Activated CD4-positive, alpha-beta T cell treated with anti-CD3 and anti-CD28 coated beads, Interleukin-2, Interleukin-6, amounts not matched to agents 100 ng/mL and 50 ng/mL, durations not matched to agents 16 hours and 8 hours (primary cell): Measurements from ENCODE around the gene MZF1.

Experiments used
- DNase-seq: peaks from one replicate; pipeline ENCODE4 v3.0.0-alpha.2; 2020

Gene MZF1

DNA sequence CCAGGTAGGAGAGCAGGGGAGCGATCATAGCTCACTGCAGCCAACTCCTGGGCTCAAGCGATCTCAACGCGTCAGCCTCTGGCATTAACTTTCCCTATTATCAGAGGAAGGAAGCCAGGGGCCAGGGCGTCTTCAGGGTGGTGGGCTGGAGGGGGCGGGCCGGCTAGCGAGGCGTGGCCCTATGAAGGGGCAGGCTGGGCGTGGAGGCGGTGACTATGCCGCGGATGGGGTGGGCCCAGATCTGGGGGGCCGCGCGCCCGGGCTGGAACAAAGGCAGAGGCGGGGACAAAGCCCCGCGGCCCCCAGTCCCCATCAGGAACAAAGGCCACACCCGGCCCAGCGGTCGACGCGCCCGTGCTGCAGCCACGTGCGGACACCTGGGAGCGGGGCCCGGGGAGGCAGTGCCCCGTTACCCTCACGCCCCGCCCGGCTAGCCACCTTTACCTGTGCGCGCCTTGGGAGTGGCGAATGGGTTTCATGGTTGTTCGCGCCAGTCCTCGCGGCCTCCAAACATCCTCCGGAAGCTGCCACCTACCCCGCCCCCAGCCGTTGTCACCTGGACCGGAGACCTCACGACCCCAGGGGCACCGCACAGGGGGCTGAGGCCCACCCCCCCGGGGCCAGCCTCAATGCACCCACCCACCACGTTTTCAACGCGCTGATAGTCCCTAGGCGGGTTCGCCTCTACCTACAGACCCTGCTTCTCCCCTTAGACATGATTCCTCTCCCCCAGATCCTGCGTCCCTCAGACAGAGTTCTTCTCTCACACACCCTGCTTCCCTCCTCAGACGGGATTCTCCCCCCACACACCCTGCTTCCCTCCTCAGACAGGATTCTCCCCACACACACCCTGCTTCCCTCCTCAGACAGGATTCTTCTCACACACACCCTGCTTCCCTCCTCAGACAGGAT is 34.6 kb downstream of the MZF1 start:
- DNase-seq, result no peak

DNA sequence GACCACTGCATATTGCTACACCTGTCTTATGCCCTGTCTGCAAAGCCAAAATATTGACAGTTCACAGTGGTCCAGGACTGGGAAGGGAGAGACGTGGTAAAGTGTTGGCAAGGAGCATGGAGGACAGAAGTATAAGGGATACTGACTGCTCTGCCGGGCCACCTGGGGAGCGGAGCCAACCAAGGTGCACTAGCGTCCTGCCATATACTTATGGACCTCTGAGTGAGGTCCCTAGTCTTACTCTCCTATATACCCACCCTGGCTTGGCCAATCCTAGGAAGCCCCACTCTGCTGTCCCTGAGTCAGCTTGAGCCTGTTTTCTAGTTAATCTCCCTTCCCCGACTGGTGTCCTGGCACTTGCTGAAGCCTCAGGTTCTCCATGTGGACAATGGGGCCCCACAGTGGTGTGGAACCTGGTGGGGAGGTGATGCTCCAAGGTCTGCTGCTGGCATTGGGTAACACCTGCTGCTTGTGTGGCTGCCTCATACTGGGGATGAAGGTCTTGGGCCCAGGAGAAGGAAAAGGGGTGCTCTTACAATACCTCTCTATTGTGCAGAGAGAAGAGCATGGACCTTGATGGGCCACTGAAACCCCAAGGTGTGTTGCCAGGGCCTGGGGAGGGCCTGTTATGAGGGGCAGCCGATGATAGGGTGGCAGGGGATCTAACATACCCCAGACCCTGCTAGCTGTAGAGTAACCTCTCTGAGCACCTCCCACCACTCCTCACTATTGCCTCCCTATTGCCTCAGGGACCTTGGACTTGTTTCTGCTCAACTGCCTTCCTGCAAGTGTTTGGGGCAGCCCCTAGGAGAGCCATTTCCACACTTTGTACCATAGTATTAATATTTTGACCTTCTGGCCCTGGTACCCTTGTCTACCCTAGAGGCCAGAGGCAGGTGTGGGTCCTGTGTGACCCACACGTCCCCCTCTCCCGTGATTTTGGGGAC is 36.0 kb downstream of the MZF1 start:
- DNase-seq, result no peak

DNA sequence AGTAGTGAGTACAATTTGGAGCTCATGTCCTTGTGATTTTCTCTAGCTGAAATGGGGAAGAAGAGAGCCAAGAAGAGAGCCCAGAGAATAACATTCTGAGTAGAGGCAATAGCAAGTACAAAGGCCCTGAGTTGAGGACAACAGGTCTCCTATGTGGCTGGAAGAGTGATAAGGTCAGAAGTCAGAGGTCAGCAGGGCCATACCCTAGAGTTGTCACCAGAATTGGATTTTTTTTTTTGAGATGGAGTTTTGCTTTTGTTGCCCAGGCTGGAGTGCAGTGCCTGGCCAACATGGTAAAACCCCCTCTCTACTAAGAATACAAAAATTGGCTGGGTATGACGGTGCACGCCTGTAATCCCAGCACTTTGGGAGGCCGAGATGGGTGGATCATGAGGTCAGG is 37.3 kb downstream of the MZF1 start:
- no peak for DNase-seq

DNA sequence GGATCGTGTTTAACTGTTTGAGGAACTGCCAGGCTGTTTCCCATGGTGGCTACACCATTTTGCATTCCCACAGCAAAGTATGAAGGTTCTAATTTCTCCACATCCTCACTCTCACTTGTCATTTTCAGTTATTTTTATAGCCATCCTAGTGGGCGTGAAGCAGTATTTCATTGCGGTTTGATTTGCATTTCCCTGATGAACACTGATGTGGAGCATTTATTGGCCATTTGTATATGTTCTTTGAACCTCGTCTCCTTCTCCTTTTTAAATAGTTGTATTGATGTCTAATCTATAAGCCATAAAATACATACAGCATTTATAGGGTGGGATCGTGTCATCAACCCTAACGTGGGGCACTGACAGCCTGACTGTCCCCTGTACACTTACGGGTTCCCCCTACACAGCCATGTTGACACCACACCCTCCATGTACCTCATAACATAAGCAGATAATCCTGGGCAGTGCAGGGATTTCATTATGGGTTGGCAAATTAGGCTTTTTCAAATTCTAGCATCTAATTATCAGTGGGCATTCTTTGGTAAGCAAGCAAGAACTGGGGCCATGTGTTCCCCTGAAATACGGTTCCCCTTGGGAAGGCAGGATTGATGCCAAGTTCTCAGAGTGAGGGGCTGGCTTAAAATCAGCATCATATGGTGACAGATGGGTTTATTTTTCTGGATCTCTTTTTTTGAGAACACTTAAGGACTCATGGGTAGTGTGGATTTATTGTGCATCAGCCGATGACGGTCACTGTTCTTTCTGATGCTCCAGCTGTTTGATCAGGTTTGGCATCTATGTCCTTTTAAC is 41.9 kb downstream of the MZF1 start:
- DNase-seq, result no peak

DNA sequence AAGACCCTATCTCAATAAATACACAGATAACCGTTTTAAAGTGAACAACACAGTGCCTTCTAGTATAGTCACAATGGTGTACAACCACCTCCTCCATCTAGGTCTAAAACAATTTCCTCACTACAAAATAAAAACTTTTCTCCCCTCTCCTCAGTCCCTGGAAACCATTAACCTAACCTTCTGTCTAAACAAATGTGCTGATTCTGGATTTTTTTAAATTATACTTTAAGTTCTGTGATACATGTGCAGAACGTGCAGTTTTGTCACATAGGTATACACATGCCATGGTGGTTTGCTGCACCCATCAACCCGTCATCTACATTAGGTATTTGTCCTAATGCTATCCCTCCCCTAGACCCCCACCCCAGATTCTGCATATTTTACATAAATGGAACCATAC is 43.7 kb downstream of the MZF1 start:
- no peak for DNase-seq

DNA sequence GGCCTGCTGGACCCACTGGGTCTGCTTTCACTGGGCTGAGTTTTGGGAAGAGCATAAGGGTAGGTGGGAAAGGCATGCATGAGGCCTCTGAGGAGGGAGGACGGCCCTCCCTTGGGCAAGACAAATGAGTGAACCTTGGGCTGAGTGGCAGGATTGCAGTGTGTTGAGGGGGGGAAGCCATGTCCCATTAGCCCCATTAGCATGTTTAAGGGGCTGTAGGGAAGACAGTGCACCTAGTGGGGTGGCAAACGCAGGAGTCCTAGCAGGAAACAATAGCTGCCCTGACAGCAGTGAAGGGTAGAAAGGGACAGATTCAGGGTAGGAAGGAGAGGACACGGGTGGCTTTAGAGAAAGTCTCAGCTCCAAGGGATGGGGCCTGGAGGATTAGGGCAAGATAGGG is 50.4 kb downstream of the MZF1 start:
- no peak for DNase-seq

DNA sequence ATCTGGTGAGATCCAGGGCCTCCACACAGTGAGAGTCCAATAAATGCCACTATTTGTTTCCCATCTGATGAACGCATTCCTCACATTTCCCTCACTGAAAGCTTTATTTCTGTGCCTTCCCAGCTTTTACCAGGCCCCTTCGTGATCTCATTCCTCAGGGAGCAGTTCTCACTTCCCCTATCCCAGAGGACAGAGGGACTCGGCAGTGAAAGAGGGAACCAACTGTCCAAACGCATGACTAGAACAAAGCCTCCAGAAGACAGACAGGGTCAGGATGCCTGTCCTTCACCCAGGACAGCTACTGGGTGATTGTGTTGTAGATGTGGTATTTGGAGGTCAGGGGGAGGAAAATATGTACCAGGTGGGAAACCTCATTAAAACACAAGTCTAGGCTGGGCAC is 51.5 kb downstream of the MZF1 start:
- DNase-seq, result no peak

DNA sequence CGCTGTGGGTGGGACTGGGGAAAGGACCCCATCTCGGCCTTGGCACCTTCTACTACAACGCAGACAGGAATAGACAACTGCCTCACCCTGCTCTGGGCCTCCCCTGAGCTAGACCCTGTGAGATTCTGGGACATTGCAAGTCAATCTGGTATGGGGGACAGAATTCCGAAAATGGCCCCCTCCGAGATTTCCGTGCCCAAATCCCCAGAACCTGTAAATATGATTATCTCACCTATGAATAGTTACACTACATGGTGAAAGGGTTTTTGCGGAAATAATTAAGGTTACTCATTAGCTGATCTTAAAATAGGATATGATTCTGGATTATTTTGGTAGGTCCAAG is 52.9 kb downstream of the MZF1 start:
- no peak for DNase-seq

DNA sequence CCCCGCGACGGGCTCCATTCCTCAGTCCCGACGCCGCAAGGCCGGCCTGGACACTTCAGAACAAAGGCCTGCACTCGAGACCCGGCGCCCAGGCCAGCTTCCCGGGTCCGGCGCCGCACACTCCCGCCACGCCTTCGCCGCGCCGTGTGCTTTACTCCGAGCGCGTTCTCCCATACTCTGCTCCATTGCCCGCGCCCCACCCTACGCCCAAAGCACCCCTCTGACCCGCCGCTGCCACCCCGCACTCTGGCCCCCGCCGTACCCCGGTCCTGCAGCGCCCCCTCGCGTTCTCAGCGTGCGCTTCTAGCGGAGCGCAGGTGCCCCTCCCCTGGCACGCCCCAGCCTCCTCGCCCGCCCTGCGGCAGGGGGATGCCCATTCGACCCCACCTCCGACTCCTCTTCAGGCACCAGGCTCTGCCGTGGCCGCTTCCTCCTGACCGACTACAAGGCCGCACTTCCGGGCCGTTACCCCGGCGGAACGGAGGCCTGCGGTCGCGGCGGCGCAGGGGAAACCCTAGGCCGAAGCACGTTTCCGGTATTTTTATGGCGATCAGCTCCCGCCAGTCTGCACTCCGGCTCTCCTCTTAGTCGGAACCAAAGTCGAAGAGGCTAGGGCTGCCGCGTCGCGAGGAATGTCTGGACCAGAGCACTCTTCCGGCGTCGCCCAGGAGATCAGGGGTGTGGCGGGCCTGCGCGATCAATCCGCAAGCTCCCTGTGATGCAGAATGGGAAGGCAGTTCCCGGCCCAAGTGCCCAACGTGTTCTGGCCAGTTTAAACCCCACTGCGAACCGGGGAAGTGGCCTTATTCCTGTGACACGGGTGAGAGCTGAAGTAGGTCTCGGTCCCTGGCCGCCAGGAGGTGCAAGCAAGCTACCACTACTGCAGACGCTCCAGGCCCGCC is 53.5 kb downstream of the MZF1 start, which contains the start of gene ZBTB45:
ZBTB45 (minus strand) TSS at position 456 of the 902 bp plus-strand sequence. CDS start 2,137 bp downstream, outside the sequence.
- DNase-seq, result peak; percentile 96

DNA sequence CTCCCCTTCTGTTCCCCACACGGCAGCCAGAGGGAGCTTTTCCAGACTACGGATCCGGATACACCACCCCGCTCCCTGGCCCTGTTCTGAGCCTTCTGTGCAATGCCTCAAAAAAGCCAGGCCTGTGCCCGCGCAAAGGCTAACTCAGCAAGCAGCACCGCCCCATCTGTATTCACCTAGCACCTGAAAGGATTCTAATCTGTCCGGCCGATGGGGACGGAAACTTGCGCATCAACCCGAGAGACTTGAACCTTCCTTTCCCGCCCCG is 54.1 kb downstream of the MZF1 start:
- DNase-seq, result peak; percentile 69

DNA sequence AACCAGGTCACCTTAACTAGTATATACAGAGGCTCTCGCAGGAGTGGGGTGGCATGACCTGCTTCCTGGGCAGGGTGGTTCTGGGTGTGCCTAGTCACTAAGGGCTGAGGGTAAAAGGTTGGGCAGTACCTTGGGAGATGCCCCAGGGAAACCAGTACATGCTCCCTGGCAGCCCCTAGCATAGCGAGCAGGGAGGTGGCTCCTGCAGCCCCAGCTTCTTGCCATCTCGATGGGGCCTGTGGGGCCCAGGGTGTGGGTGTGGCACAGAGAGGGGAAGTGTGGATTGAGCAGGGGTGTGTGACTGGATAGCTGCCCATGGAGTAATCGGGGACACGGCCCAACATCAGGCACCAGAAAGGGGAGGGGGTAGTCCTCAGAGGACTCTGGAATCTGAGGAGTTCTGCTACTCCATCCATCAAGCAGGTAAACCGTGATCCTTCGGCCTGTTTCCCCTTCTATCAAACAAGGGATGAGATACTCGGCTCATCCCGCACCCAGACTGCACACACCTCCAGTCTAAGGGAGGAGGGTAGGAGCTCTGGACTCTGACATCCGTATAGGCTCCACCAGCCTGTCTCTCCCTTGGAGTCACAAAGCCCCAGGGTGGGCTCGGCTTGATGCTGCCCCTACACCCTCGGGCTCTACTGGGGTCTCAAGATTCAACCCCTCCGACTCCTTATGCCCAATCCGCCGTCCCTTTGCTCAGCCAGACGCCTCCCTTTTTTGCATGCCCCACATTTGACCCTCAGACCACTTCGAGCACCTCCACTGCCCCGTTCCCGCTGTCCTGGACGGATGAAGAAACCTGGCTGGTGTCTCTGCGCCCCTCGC is 54.7 kb downstream of the MZF1 start:
- peak; percentile 39 for DNase-seq

DNA sequence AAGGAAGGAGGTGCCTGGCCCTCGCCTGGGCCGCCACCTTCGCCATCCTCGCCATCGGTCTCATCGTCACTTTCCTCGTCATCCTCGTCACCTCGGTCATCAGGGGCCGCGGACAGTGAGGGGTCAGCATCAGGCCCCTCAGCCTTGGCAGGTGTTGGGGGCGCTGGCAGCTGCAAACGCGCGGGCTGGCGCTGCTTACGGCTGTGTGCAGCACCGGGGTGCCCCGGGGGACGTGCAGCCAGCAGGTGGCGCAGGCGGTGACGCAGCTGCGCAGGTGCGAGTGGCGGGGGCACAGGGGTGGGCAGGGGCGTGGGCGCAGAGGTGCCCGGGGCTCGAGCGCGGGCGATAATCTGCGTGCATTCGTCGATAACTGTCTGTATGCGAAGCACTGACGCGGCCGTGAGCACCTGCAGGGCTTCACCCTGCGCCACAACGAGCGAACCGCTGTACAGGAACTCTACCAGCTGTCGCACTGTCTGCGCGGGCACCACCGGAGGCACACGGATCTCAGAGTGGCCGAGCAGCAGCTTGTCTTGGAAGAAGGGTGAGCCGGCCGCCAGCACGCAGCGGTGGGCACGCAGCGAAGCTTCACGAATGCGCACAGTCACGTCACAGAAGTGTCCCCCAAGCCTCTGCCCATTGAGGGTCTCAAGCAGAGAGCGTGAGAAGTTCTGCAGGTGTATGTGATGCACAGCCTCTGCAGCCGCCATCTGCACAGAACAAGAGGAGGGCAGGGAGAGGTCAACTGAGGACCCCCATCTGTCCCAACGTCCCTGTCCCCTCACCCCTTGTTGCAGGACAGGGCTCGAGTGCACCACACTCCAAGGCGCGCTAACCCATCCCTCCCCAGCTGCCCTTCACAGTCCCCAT is 55.9 kb downstream of the MZF1 start:
- no peak for DNase-seq

DNA sequence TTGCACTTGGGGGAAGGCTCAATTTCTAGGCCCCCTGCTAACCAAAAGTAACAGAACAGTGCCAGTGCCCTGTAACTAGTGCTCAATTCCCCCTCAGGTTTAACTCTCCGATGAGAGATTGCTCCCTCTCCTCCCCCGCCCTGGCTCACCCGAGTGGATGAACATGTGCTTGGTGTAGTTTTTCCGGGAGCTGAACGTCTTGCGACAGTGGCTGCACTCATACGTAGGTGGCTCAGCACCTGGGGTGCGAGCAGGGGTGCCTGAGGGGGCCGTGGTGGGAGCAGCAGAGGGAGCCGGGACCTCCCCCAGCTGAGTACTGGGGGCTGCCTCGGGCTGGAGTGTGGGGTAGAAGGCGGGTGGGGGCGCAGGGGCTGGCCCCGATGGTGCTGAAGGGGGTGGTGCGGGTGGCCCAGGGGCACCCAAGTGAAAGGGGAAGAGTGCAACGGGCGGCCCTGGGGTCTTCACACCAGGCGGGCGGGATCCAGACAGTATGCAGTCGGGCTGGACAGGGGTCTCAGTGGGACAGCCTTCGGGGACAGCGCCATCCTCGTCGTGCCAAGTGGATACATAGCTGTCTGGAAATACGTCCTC is 56.8 kb downstream of the MZF1 start:
- DNase-seq, result no peak

DNA sequence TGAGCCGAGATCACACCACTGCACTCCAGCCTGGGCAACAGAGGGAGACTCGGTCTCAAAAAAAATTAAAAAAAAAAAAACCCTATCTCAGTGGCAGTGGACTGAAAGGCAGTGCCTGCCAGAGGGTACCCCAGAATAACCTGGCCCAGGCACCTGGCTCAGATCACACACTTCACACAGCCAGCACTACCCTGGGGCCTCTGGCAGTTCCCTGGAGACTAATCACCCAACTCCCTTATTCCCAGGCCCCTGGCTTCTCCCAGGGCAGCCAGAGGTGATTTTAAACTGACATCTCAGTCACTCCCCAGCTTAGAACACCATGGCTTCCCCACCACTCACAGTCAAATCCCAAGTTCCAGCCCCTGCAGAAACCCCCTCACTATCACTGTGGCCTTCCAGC is 57.9 kb downstream of the MZF1 start:
- DNase-seq, result no peak

DNA sequence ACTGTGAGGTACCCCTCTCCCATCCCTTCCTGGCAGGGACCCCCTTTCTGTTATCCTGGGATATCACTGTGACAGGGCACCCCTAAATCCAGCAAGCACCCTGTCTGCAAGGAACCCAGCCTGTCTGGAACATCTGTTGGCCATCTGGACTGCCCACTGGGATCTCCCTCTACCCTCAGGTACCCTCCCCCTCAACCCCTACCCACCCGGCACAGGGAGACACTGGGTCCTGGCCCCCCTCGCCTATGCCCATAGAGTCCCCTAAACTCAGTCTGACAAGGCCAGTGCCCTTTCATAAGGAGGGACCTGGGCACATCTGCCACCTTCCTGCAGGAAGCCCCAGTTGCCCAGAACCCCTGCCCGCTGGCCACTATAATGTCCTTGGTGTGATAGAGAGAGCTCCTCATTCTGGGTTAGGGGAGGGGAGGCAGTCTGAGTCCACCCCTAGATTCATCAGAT is 58.5 kb downstream of the MZF1 start:
- no peak for DNase-seq

DNA sequence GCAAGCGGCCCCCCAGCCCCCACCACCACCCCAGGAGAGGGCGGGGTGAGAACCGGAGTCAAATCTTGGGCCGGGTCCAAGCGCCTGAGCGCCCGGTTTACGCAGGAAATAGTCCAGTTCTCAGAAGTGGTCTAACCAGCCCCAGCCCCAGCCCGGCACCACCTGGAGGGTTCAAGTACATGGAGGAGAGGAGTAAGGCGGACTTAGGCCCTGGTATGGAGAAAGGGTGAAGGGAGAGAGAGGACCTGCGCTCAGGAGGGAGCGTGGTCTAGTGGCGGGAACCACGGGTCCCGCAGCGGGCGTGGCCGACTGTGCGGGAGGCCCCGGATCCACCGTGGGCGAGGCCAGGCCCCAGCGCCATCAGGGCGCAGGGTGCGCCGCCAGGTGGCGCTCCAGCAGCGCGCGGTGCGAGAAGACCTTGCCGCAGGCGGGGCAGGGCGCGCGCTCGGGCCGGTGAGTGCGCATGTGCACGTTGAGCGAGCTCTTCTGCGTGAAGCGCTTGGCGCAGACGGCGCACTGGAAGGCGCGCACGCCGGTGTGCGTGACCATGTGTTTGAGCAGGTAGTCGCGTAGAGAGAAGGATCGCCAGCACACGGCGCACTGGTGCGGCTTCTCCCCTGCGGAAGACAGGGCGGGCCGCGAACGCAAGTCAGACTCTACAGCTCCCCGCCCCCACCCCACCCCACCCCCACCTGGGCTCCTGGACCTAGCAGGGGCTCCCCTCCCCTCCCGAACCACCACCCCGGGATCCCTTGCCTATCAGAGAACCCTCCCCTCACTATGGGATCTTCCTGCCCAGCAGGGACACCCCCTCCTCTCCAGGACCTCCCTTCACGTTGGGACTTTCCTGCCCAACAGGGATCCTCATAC is 59.2 kb downstream of the MZF1 start:
- peak; percentile 99 for DNase-seq

DNA sequence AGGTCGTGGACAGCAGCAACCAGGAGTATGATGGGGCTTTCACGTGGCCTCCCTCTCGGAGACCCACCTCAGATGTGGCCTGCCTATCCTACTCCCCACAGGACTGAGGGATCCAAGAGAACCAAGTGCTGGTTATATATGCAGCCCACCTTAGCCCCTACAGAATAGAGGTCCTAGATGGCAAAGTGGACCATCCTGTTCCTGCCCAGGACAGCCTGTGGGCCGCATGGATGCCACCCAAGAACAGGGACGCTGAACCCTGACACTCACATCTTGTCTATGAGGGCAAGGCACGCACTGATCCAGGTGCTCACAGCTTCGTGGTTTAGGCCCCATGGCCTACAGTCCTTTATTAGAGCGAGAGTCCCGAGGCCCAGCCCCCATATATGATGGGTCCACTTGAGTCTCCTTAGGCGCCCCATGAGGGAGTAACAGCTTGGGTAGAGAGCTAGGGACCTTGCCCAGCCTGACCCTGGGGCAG is 59.9 kb downstream of the MZF1 start:
- DNase-seq, result no peak
